SK-N-SH (cell line): ENCODE data around the gene LCA5. TPM values are rescaled to one million over a fixed set of nuclear protein-coding genes. Genes with fewer than 3 reads are reported as not detected.

Source experiments
- CTCF ChIA-PET: fragments of 300-600, 350-600 bp; formaldehyde crosslinking; extraction: SDS; loops from one replicate; lab custom pipeline; 2021; lab: Yijun Ruan, JAX
- POLR2A ChIA-PET: fragments of 350-600 bp; sonication (Branson Sonifier 250); formaldehyde crosslinking; extraction: SDS; loops from one replicate; lab custom pipeline; 2020; ENCODE audit warnings: antibody characterized with exemption, inconsistent platforms; lab: Yijun Ruan, JAX
- DNase-seq: peaks from one replicate; pipeline ENCODE4 v3.0.0; 2012
- H2AFZ ChIP-seq: fragments of 200-600 bp; sonication (generic); 2 replicates; pipeline ENCODE4 v1.8.1; 2016; ENCODE audit warnings: antibody characterized with exemption, mild to moderate bottlenecking, low read depth
- H3F3A ChIP-seq: fragments of 200-600 bp; sonication (generic); replicated peaks from 2 replicates; pipeline ENCODE3; 2016; ENCODE audit warnings: antibody characterized with exemption, mild to moderate bottlenecking; ENCODE audit not compliant: insufficient read depth
- H3K27ac ChIP-seq, 2 experiments: fragments of 200-500 bp in 1 of 2; fragments of 200-600 bp in 1 of 2; sonication (Bioruptor generic) in 1 of 2; sonication (generic), shearing (Covaris generic) in 1 of 2; 2 replicates each; pipeline versions ENCODE4 v1.5.1 to v1.6.1; 2014 to 2016; ENCODE audit warnings: low read depth in 2 of 2, inconsistent platforms in 1 of 2, low read length in 1 of 2, mild to moderate bottlenecking in 1 of 2, mixed read lengths in 1 of 2
- H3K27me3 ChIP-seq: fragments of 200-600 bp; sonication (generic), shearing (Covaris generic); 2 replicates; pipeline ENCODE4 v1.6.1; 2016; ENCODE audit warnings: mixed run types; ENCODE audit not compliant: insufficient read depth
- H3K36me3 ChIP-seq, 2 experiments: fragments of 200-500 bp in 1 of 2; fragments of 200-600 bp in 1 of 2; sonication (Bioruptor generic) in 1 of 2; sonication (generic) in 1 of 2; replicated peaks in 1 of 2; 2 replicates each; pipeline versions ENCODE3 to v1.5.1; 2014 to 2016; ENCODE audit warnings: low read length in 1 of 2, mild to moderate bottlenecking in 1 of 2; ENCODE audit not compliant: insufficient read depth in 2 of 2, control insufficient read depth in 1 of 2
- H3K4me1 ChIP-seq, 2 experiments: fragments of 200-500 bp in 1 of 2; fragments of 200-600 bp in 1 of 2; sonication (Bioruptor generic) in 1 of 2; sonication (generic), shearing (Covaris generic) in 1 of 2; 2 replicates each; pipeline versions ENCODE4 v1.5.1 to v1.6.1; 2014 to 2016; ENCODE audit warnings: low read depth in 1 of 2, low read length in 1 of 2, mixed run types in 1 of 2; ENCODE audit not compliant: insufficient read depth in 2 of 2, control insufficient read depth in 1 of 2
- H3K4me2 ChIP-seq: fragments of 200-600 bp; sonication (generic), shearing (Covaris generic); 2 replicates; pipeline ENCODE4 v1.6.1; 2017; ENCODE audit warnings: mixed run types
- H3K4me3 ChIP-seq, 2 experiments: fragments of 200-500 bp in 1 of 2; fragments of 200-600 bp in 1 of 2; sonication (Bioruptor generic) in 1 of 2; sonication (generic), shearing (Covaris generic) in 1 of 2; 2 replicates each; pipeline versions ENCODE4 v1.5.1 to v1.8.1; 2014 to 2016; ENCODE audit warnings: low read depth in 2 of 2, inconsistent platforms in 1 of 2, low read length in 1 of 2, mild to moderate bottlenecking in 1 of 2, mixed read lengths in 1 of 2, moderate library complexity in 1 of 2
- H3K79me2 ChIP-seq: fragments of 200-600 bp; sonication (generic); 2 replicates; pipeline ENCODE4 v1.8.1; 2017; ENCODE audit warnings: mild to moderate bottlenecking; ENCODE audit not compliant: insufficient read depth
- H3K9ac ChIP-seq: fragments of 200-600 bp; sonication (generic); 2 replicates; pipeline ENCODE4 v1.6.1; 2017; ENCODE audit warnings: mixed run types
- H3K9me2 ChIP-seq: fragments of 200-600 bp; sonication (generic); 2 replicates; pipeline ENCODE4 v1.6.1; 2017; ENCODE audit warnings: mixed run types
- H3K9me3 ChIP-seq: fragments of 200-600 bp; sonication (generic); 2 replicates; pipeline ENCODE4 v1.6.1; 2017; ENCODE audit warnings: mixed run types, mild to moderate bottlenecking, moderate library complexity
- H4K20me1 ChIP-seq: fragments of 200-600 bp; sonication (generic); 2 replicates; pipeline ENCODE4 v1.6.1; 2017; ENCODE audit warnings: mild to moderate bottlenecking, mixed run types; ENCODE audit not compliant: insufficient read depth
- ELF1 ChIP-seq: IDR thresholded peaks from 2 replicates; pipeline ENCODE4 v1.4.0; 2012
- EP300 ChIP-seq, 2 experiments: IDR thresholded peaks; 2 replicates each; pipeline versions ENCODE4 v1.4.0 to v1.6.1; 2012; ENCODE audit warnings: borderline replicate concordance in 1 of 2, low read depth in 1 of 2, low read length in 1 of 2
- FOXJ3 ChIP-seq: sonication (generic); formaldehyde crosslinking; IDR thresholded peaks from 2 replicates; pipeline ENCODE4 v1.5.1; 2020; ENCODE audit warnings: mild to moderate bottlenecking, missing genetic modification reagents
- FOXM1 ChIP-seq: IDR thresholded peaks from 2 replicates; pipeline ENCODE4 v1.4.0; 2012; ENCODE audit warnings: low read depth, mild to moderate bottlenecking
- GATA2 ChIP-seq: sonication (generic); formaldehyde crosslinking; IDR thresholded peaks from 2 replicates; pipeline ENCODE4 v1.5.0; 2020; ENCODE audit warnings: mild to moderate bottlenecking, missing genetic modification reagents
- JUND ChIP-seq: IDR thresholded peaks from 2 replicates; pipeline ENCODE4 v1.4.0; 2012
- MAX ChIP-seq: IDR thresholded peaks from 2 replicates; pipeline ENCODE4 v1.4.0; 2012; ENCODE audit warnings: low read depth
- NFIC ChIP-seq: IDR thresholded peaks from 2 replicates; pipeline ENCODE4 v1.4.0; 2012; ENCODE audit warnings: borderline replicate concordance
- RCOR1 ChIP-seq: fragments of 150-350 bp; IDR thresholded peaks from 2 replicates; pipeline ENCODE4 v1.6.1; 2017; ENCODE audit warnings: antibody characterized with exemption, low read length
- REST ChIP-seq: IDR thresholded peaks from 2 replicates; pipeline ENCODE4 v1.6.1; 2012; ENCODE audit warnings: mild to moderate bottlenecking, low read depth, low read length, moderate library complexity
- RFX5 ChIP-seq: IDR thresholded peaks from 2 replicates; pipeline ENCODE4 v1.6.1; 2012; ENCODE audit warnings: mild to moderate bottlenecking, improper control_type of control experiment, low read length
- TAF1 ChIP-seq: IDR thresholded peaks from 2 replicates; pipeline ENCODE4 v1.6.1; 2012; ENCODE audit warnings: low read depth, mild to moderate bottlenecking, low read length, moderate library complexity, borderline replicate concordance
- TCF12 ChIP-seq: IDR thresholded peaks from 2 replicates; pipeline ENCODE4 v1.4.0; 2012
- ZBTB33 ChIP-seq: IDR thresholded peaks from 2 replicates; pipeline ENCODE4 v1.4.0; 2012; ENCODE audit warnings: low read depth, borderline replicate concordance
- WGBS: methylation state at CpG from one replicate; pipeline ENCODE4 v1.1.6; 2017; ENCODE audit warnings: low lambda C conversion rate; 5-methylcytosine and 5-hydroxymethylcytosine counted together
- polyA plus RNA-seq, 3 experiments: library from polyadenylated mRNA; depleted of rRNA; stranded (reverse); fragments of >200 nt; gene quantifications; 2 replicates each; pipeline ENCODE4 v1.2.3, GENCODE V29; 2012

LCA5 gene
- polyA plus RNA-seq, 1 of the 3 experiments (the other 2 are of a cell fraction), result 0.61 TPM

GRCh38 chr6:79524065-79524464, 13.2 kb downstream of the LCA5 start:
- H3K4me2 ChIP-seq, result no peak overlapping the region
- TF ChIP-seq FOXM1, result no peak
- no peak for TF ChIP-seq JUND
- no peak for TF ChIP-seq FOXJ3 (CRISPR knock-in tag)
- no peak for TF ChIP-seq ZBTB33
- TF ChIP-seq ELF1, result no peak
- TF ChIP-seq EP300 (IDR thresholded peaks at IDR 0.05; ENCODE audit: borderline replicate concordance in 1 of 2, low read depth in 1 of 2, low read length in 1 of 2), result no peak
- no peak for TF ChIP-seq MAX
- TF ChIP-seq RCOR1, result no peak
- no peak for TF ChIP-seq GATA2 (CRISPR knock-in tag)
- TF ChIP-seq TCF12, result no peak
- no peak for TF ChIP-seq TAF1
- no peak for TF ChIP-seq RFX5
- no peak for TF ChIP-seq REST
- TF ChIP-seq NFIC, result no peak
- H3K27me3 ChIP-seq, result no peaks in the 10 kb centered on the region
- H3K4me1 ChIP-seq, result no peaks in the 10 kb centered on the region
- no peaks in the 10 kb centered on the region for H3K9me3 ChIP-seq
- WGBS, result 50% methylated on average over 3 of the region's 3 CpGs
- H3K79me2 ChIP-seq, result 0 out of 2 replicates have a peak, but pooled peaks cover 3% of the 10 kb centered on the region
- DNase-seq, result no peak
- H4K20me1 ChIP-seq, result no peaks in the 10 kb centered on the region
- ChIA-PET POLR2A (no interaction called here), CTCF (interaction anchor here (1.3 kb wide), 1 partner anchor 9 kb away, joined by 3 read pairs; no protein-coding TSS in a partner anchor)
- H3K36me3 ChIP-seq, result peaks cover 0 to 3% of the 10 kb centered on the region in 2 experiments
- no peak overlapping the region for H2AFZ ChIP-seq
- no peak overlapping the region for H3K27ac ChIP-seq
- H3K4me3 ChIP-seq, result no peak overlapping the region
- H3K9me2 ChIP-seq, result no peaks in the 10 kb centered on the region
- H3K9ac ChIP-seq, result no peak overlapping the region
- no peaks in the 10 kb centered on the region for H3F3A ChIP-seq
